HEK293 (cell line): ENCODE results near the gene TOMM6.

ENCODE experiments used
- CTCF ChIA-PET: fragments of 350-600 bp; formaldehyde crosslinking; extraction: SDS; loops from one replicate; lab custom pipeline; 2021; ENCODE audit warnings: antibody characterized with exemption; lab: Yijun Ruan, JAX
- POLR2A ChIA-PET: fragments of 300-600 bp; formaldehyde crosslinking; extraction: SDS; loops from one replicate; lab custom pipeline; 2020; ENCODE audit warnings: antibody characterized with exemption, inconsistent platforms; lab: Yijun Ruan, JAX
- H3K27ac ChIP-seq: fragments of 200-500 bp; sonication (Bioruptor generic); 2 replicates; pipeline ENCODE4 v1.5.1; 2014; ENCODE audit warnings: low read depth, low read length, control low read depth, inconsistent platforms; ENCODE audit errors: extremely low read depth
- H3K36me3 ChIP-seq, 2 experiments: fragments of 200-500 bp in 1 of 2; sonication (Bioruptor generic) in 1 of 2; 1 replicate in 1 of 2; 2 replicates in 1 of 2; pipeline ENCODE4 v1.5.1; 2014 to 2017; ENCODE audit warnings: inconsistent platforms in 2 of 2, low read length in 2 of 2; ENCODE audit not compliant: control insufficient read depth in 2 of 2, insufficient read depth in 1 of 2
- H3K4me1 ChIP-seq: fragments of 200-500 bp; sonication (Bioruptor generic); 2 replicates; pipeline ENCODE4 v1.5.1; 2014; ENCODE audit warnings: mild to moderate bottlenecking, low read length, inconsistent platforms; ENCODE audit not compliant: control insufficient read depth, insufficient read depth
- H3K4me3 ChIP-seq: 2 replicates; pipeline ENCODE4 v1.5.1; 2011; ENCODE audit warnings: low read depth, mild to moderate bottlenecking, control low read depth, low read length, moderate library complexity
- H3K9me3 ChIP-seq: fragments of 200-500 bp; sonication (Bioruptor generic); 2 replicates; pipeline ENCODE4 v1.5.1; 2014; ENCODE audit warnings: low read depth, low read length, inconsistent platforms; ENCODE audit not compliant: control insufficient read depth, insufficient read depth
- BCL6B ChIP-seq: fragments of 450-650 bp; formaldehyde crosslinking; IDR thresholded peaks from 2 replicates; pipeline ENCODE4 v1.5.1; 2017; ENCODE audit warnings: missing biosample characterization, missing genetic modification characterization
- MZF1 ChIP-seq: fragments of 450-650 bp; formaldehyde crosslinking; IDR thresholded peaks from 2 replicates; pipeline ENCODE4 v1.5.1; 2017; ENCODE audit warnings: missing biosample characterization, missing genetic modification characterization, borderline replicate concordance
- REST ChIP-seq: fragments of 450-650 bp; formaldehyde crosslinking; IDR thresholded peaks from 2 replicates; pipeline ENCODE4 v1.5.1; 2016; ENCODE audit warnings: missing biosample characterization, missing genetic modification characterization
- SP2 ChIP-seq: fragments of 450-650 bp; formaldehyde crosslinking; IDR thresholded peaks from 2 replicates; pipeline ENCODE4 v1.5.1; 2016; ENCODE audit warnings: missing biosample characterization, missing genetic modification characterization
- SP3 ChIP-seq: fragments of 450-650 bp; formaldehyde crosslinking; IDR thresholded peaks from 2 replicates; pipeline ENCODE4 v1.5.1; 2016; ENCODE audit warnings: missing biosample characterization, missing genetic modification characterization
- TSHZ1 ChIP-seq: fragments of 450-650 bp; formaldehyde crosslinking; IDR thresholded peaks from 2 replicates; pipeline ENCODE4 v1.5.1; 2016; ENCODE audit warnings: missing biosample characterization, missing genetic modification characterization, borderline replicate concordance
- ZBTB10 ChIP-seq: fragments of 450-650 bp; formaldehyde crosslinking; IDR thresholded peaks from 2 replicates; pipeline ENCODE4 v1.5.1; 2016; ENCODE audit warnings: missing biosample characterization, missing genetic modification characterization
- ZBTB20 ChIP-seq: fragments of 450-650 bp; formaldehyde crosslinking; IDR thresholded peaks from 2 replicates; pipeline ENCODE4 v1.5.1; 2016; ENCODE audit warnings: missing biosample characterization, missing genetic modification characterization
- ZBTB7A ChIP-seq: fragments of 450-650 bp; formaldehyde crosslinking; IDR thresholded peaks from 2 replicates; pipeline ENCODE4 v1.5.1; 2016; ENCODE audit warnings: low read depth, missing biosample characterization, missing genetic modification characterization
- ZNF16 ChIP-seq: fragments of 450-650 bp; formaldehyde crosslinking; IDR thresholded peaks from 2 replicates; pipeline ENCODE4 v1.5.1; 2016; ENCODE audit warnings: low read depth, missing biosample characterization, missing genetic modification characterization
- ZNF248 ChIP-seq: fragments of 450-650 bp; formaldehyde crosslinking; IDR thresholded peaks from 2 replicates; pipeline ENCODE4 v1.5.1; 2017; ENCODE audit warnings: missing biosample characterization, missing genetic modification characterization
- ZNF280D ChIP-seq: fragments of 450-650 bp; formaldehyde crosslinking; IDR thresholded peaks from 2 replicates; pipeline ENCODE4 v1.5.1; 2016; ENCODE audit warnings: missing biosample characterization, missing genetic modification characterization
- ZNF350 ChIP-seq: fragments of 450-650 bp; formaldehyde crosslinking; IDR thresholded peaks from 2 replicates; pipeline ENCODE4 v1.5.0; 2017; ENCODE audit warnings: missing biosample characterization, mild to moderate bottlenecking, missing genetic modification characterization
- ZNF416 ChIP-seq: fragments of 450-650 bp; formaldehyde crosslinking; IDR thresholded peaks from 2 replicates; pipeline ENCODE4 v1.5.1; 2016; ENCODE audit warnings: missing biosample characterization, missing genetic modification characterization
- ZNF488 ChIP-seq: fragments of 450-650 bp; formaldehyde crosslinking; IDR thresholded peaks from 2 replicates; pipeline ENCODE4 v1.5.1; 2016; ENCODE audit warnings: missing biosample characterization, missing genetic modification characterization
- ZNF596 ChIP-seq: fragments of 450-650 bp; IDR thresholded peaks from 2 replicates; pipeline ENCODE4 v1.5.0; 2018; ENCODE audit warnings: missing biosample characterization, mild to moderate bottlenecking, missing genetic modification characterization, moderate library complexity
- ZNF621 ChIP-seq: fragments of 450-650 bp; formaldehyde crosslinking; IDR thresholded peaks from 2 replicates; pipeline ENCODE4 v1.5.1; 2017; ENCODE audit warnings: missing biosample characterization, missing genetic modification characterization
- ZNF768 ChIP-seq: fragments of 450-650 bp; formaldehyde crosslinking; IDR thresholded peaks from 2 replicates; pipeline ENCODE4 v1.5.1; 2018; ENCODE audit warnings: missing biosample characterization, mild to moderate bottlenecking, missing genetic modification characterization
- ZNF777 ChIP-seq: fragments of 450-650 bp; formaldehyde crosslinking; IDR thresholded peaks from 2 replicates; pipeline ENCODE4 v1.5.1; 2017; ENCODE audit warnings: missing biosample characterization, missing genetic modification characterization, borderline replicate concordance
- ZXDB ChIP-seq: fragments of 450-650 bp; formaldehyde crosslinking; IDR thresholded peaks from 2 replicates; pipeline ENCODE4 v1.5.1; 2016; ENCODE audit warnings: missing biosample characterization, missing genetic modification characterization

Gene TOMM6

GRCh38 chr6:41822021-41822420 is 34.5 kb downstream of the TOMM6 start:
- no peaks in the 10 kb centered on the region for H3K36me3 ChIP-seq
- no peaks in the 10 kb centered on the region for H3K9me3 ChIP-seq
- no peak for TF ChIP-seq TSHZ1 (tag by site-specific recombination)
- TF ChIP-seq ZNF777: no peak
- TF ChIP-seq ZNF488 (tag by site-specific recombination): no peak
- no peak for TF ChIP-seq ZNF350 (tag by site-specific recombination)
- no peak for TF ChIP-seq ZNF621 (tag by site-specific recombination)
- no peak for TF ChIP-seq SP2 (tag by site-specific recombination)
- no peak for TF ChIP-seq ZNF248 (tag by site-specific recombination)
- TF ChIP-seq ZNF416 (tag by site-specific recombination): no peak
- TF ChIP-seq ZNF768: no peak
- no peak for TF ChIP-seq ZBTB10 (tag by site-specific recombination)
- TF ChIP-seq ZBTB20 (tag by site-specific recombination): no peak
- no peak overlapping the region for H3K4me3 ChIP-seq
- ChIA-PET POLR2A (no interaction called here), CTCF (no interaction called here)
- H3K27ac ChIP-seq: no peak overlapping the region
- peaks cover 2% of the 10 kb centered on the region; the same call in 1 of the 2 replicates for H3K4me1 ChIP-seq

GRCh38 chr6:41823178-41823577 is 35.7 kb downstream of the TOMM6 start:
- no peaks in the 10 kb centered on the region for H3K9me3 ChIP-seq
- no peaks in the 10 kb centered on the region for H3K36me3 ChIP-seq
- no peak overlapping the region for H3K4me3 ChIP-seq
- peaks cover 2% of the 10 kb centered on the region; the same call in 1 of the 2 replicates for H3K4me1 ChIP-seq
- CTCF ChIA-PET: interaction anchor here (0.6 to 0.8 kb wide), 3 partner anchors 9 to 220 kb away, joined by 3 to 6 read pairs (median 3); no protein-coding TSS in a partner anchor
- no peak overlapping the region for H3K27ac ChIP-seq
- POLR2A ChIA-PET: interaction anchor here (1.1 kb wide), 1 partner anchor 206 kb away, joined by 5 read pairs; no protein-coding TSS in a partner anchor
- TF ChIP-seq ZBTB7A (tag by site-specific recombination): no peak
- no peak for TF ChIP-seq ZNF768
- TF ChIP-seq ZXDB (tag by site-specific recombination): no peak
- no peak for TF ChIP-seq MZF1 (tag by site-specific recombination)
- no peak for TF ChIP-seq SP3
- TF ChIP-seq ZNF280D (tag by site-specific recombination): no peak
- TF ChIP-seq ZNF596 (tag by site-specific recombination): no peak
- TF ChIP-seq ZNF16: no peak
- no peak for TF ChIP-seq BCL6B
- no peak for TF ChIP-seq REST (tag by site-specific recombination)
